HG03575 (cell line): ENCODE data around the gene STKLD1.

Experiments
- ATAC-seq: cut with Tn5 transposase; IDR thresholded peaks from one replicate; pipeline ENCODE4 v1.9.1; 2021; ENCODE audit not compliant: unreplicated experiment, insufficient number of reproducible peaks, low FRiP score; ENCODE audit errors: extremely low read depth

Gene STKLD1

GRCh38 chr9:133454943-133455673, 78.9 kb downstream of the STKLD1 start:
- ATAC-seq = no peak
